Measurements from ENCODE around the gene PARP1.
A peak's percentile ranks its signal among the peaks of the same experiment; 100 is the strongest.

Gene PARP1

GRCh38 chr1:226372885-226373284, 35.0 kb downstream of the PARP1 start:
- no peak for DNase-seq

GRCh38 chr1:226371866-226372490, 35.9 kb downstream of the PARP1 start:
- no peak for DNase-seq

- DNase-seq, result no peak
Observed at GRCh38 chr1:226371027-226371694, 36.7 kb downstream of the PARP1 start.

- no peak for DNase-seq
Observed at GRCh38 chr1:226370144-226370923, 37.6 kb downstream of the PARP1 start.

- no peak for DNase-seq
Observed at GRCh38 chr1:226369110-226369509, 38.8 kb downstream of the PARP1 start.

- DNase-seq, result no peak
Observed at GRCh38 chr1:226366290-226366689, 41.6 kb downstream of the PARP1 start.

GRCh38 chr1:226365831-226366231, 42.1 kb downstream of the PARP1 start:
- no peak for DNase-seq

- DNase-seq, result no peak
Observed at GRCh38 chr1:226364901-226365565, 42.9 kb downstream of the PARP1 start.

GRCh38 chr1:226364514-226364899, 43.4 kb downstream of the PARP1 start:
- DNase-seq, result no peak

GRCh38 chr1:226363801-226364513, 43.9 kb downstream of the PARP1 start:
- no peak for DNase-seq

- DNase-seq, result no peak
Observed at GRCh38 chr1:226362891-226363447, 44.9 kb downstream of the PARP1 start.

- no peak for DNase-seq
Observed at GRCh38 chr1:226362361-226362760, 45.5 kb downstream of the PARP1 start.

- DNase-seq, result no peak
Observed at GRCh38 chr1:226360106-226360746, 47.7 kb downstream of the PARP1 start.

GRCh38 chr1:226357416-226357815, 50.5 kb downstream of the PARP1 start:
- no peak for DNase-seq

GRCh38 chr1:226355669-226356551, 52.0 kb downstream of the PARP1 start:
- DNase-seq, result peak; percentile 74

- DNase-seq, result no peak
Observed at GRCh38 chr1:226355016-226355415, 52.9 kb downstream of the PARP1 start.

- no peak for DNase-seq
Observed at GRCh38 chr1:226353698-226354525, 54.0 kb downstream of the PARP1 start.

GRCh38 chr1:226351709-226352108, 56.2 kb downstream of the PARP1 start:
- no peak for DNase-seq

GRCh38 chr1:226350519-226350865, 57.4 kb downstream of the PARP1 start:
- DNase-seq, result no peak

Measured in RPMI8226 (cell line).